Measurements from ENCODE around the gene DMD.

The DMD gene

DNA sequence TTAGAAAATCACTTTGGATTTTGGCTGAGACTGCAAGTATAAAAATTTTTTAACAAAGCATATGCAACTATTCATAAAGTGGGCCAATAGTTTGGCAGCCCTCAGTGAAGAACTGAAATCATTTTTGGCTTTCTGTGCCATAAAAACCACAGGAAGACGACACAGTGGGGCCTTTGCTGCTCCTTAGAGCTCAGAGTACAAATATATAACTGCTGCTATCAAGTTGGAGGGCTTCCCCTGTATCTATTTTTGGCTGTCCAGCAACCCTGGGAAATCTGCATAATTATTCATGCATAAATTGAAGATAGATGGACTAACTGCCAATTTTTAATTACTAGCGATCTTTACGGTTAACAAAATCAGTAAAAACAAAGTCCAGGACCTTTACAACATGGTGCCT lies 2088.0 kb downstream of the DMD start:
- H3K4me1 ChIP-seq (ENCODE audit: control insufficient read depth, insufficient read depth, low read length, poor library complexity, severe bottlenecking): no peaks in the 10 kb centered on the region
- no peaks in the 10 kb centered on the region for H3K9me3 ChIP-seq (ENCODE audit: control insufficient read depth, low read length)
- 100% methylated on average over 1 of the region's 3 CpGs; no CpG with 5 or more reads in 1 of the 2 experiments for WGBS, 2 experiments (ENCODE audit: insufficient coverage in 2 of 2)
- H3K36me3 ChIP-seq (ENCODE audit: control insufficient read depth, insufficient read depth, low read length): no peaks in the 10 kb centered on the region
- H3K4me3 ChIP-seq (ENCODE audit: extremely low read depth, insufficient read depth, low read length, poor library complexity, severe bottlenecking): no peak overlapping the region
- no peak overlapping the region for H3K27ac ChIP-seq (ENCODE audit: low read depth, low read length, severe bottlenecking)

DNA sequence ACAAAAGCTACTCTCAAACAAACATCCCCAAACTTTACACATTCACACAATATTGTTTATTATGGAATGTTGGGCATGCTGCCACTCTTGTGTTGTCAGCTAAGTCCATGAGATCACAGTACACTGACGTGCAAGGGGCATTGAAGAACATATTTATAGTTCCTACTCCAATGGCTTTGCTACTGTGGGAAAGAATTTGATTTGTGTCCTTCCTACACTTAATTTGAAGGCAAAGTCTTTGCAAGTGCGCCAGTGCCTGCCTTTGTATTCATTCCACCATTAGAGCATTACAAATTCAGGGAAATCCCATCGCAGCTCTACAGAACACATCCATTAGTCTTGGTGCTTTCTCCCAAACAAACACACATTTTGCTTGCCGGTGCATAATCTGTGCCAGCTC lies 2094.1 kb downstream of the DMD start:
- 100% methylated on average over 1 of the region's 4 CpGs; no CpG with 5 or more reads in 1 of the 2 experiments for WGBS, 2 experiments (ENCODE audit: insufficient coverage in 2 of 2)
- Histone ChIP-seq H3K9me3 (ENCODE audit: control insufficient read depth, low read length) (no peaks in the 10 kb centered on the region), H3K36me3 (ENCODE audit: control insufficient read depth, insufficient read depth, low read length) (no peaks in the 10 kb centered on the region), H3K4me1 (ENCODE audit: control insufficient read depth, insufficient read depth, low read length, poor library complexity, severe bottlenecking) (no peaks in the 10 kb centered on the region), H3K27ac (ENCODE audit: low read depth, low read length, severe bottlenecking) (no peak overlapping the region), H3K4me3 (ENCODE audit: extremely low read depth, insufficient read depth, low read length, poor library complexity, severe bottlenecking) (no peak overlapping the region)

DNA sequence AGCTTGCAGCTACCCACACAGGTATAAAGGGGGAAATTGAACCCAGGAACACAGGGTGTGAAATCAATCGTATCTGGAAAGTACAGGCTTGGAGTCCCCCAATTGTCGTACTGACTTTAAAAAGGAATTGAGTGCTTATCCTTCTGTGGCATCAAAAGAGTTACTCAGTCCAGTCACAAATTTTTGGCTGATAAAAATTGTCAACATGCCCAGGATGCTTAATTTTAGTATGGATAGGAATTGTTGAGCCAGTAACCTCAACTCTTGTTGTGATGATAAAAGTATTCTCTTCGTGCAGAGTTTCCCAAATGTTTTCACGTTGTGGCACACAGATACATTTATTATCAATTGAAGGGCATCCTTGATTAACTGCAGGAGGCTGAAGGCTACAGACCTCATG lies 2096.0 kb downstream of the DMD start:
- WGBS, 2 experiments (ENCODE audit: insufficient coverage in 2 of 2): 100% methylated on average over 2 of the region's 4 CpGs; no CpG with 5 or more reads in 1 of the 2 experiments

DNA sequence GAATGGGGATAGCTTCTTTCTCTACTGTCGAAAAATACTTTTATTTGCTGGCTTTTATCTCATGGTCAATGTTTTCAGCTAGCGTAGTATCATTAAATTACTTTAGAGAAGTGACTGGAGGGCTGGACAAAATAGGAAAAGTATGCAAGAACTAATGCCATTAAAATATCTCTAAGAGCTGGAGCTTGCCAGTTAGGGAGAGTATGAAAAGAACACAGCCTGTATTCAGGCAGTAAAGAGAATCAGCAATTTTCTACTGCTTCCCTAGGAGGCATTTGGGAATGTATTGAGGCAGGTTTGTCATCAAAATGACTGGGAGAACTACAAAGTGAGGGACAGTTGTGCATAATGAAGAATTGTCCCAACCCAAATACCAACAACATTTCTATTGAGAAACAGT lies 2096.5 kb downstream of the DMD start:
- H3K27ac ChIP-seq (ENCODE audit: low read depth, low read length, severe bottlenecking): no peak overlapping the region
- H3K36me3 ChIP-seq (ENCODE audit: control insufficient read depth, insufficient read depth, low read length): no peaks in the 10 kb centered on the region
- H3K4me1 ChIP-seq (ENCODE audit: control insufficient read depth, insufficient read depth, low read length, poor library complexity, severe bottlenecking): no peaks in the 10 kb centered on the region
- H3K9me3 ChIP-seq (ENCODE audit: control insufficient read depth, low read length): no peaks in the 10 kb centered on the region
- no CpG with 5 or more reads among the region's 2 CpGs for WGBS, 2 experiments (ENCODE audit: insufficient coverage in 2 of 2)
- H3K4me3 ChIP-seq (ENCODE audit: extremely low read depth, insufficient read depth, low read length, poor library complexity, severe bottlenecking): no peak overlapping the region

More for the DNA sequence above, 2096.0 kb downstream of the DMD start:
- H3K9me3 ChIP-seq (ENCODE audit: control insufficient read depth, low read length): no peaks in the 10 kb centered on the region
- no peak overlapping the region for H3K4me3 ChIP-seq (ENCODE audit: extremely low read depth, insufficient read depth, low read length, poor library complexity, severe bottlenecking)
- no peaks in the 10 kb centered on the region for H3K36me3 ChIP-seq (ENCODE audit: control insufficient read depth, insufficient read depth, low read length)
- no peak overlapping the region for H3K27ac ChIP-seq (ENCODE audit: low read depth, low read length, severe bottlenecking)
- H3K4me1 ChIP-seq (ENCODE audit: control insufficient read depth, insufficient read depth, low read length, poor library complexity, severe bottlenecking): no peaks in the 10 kb centered on the region

DNA sequence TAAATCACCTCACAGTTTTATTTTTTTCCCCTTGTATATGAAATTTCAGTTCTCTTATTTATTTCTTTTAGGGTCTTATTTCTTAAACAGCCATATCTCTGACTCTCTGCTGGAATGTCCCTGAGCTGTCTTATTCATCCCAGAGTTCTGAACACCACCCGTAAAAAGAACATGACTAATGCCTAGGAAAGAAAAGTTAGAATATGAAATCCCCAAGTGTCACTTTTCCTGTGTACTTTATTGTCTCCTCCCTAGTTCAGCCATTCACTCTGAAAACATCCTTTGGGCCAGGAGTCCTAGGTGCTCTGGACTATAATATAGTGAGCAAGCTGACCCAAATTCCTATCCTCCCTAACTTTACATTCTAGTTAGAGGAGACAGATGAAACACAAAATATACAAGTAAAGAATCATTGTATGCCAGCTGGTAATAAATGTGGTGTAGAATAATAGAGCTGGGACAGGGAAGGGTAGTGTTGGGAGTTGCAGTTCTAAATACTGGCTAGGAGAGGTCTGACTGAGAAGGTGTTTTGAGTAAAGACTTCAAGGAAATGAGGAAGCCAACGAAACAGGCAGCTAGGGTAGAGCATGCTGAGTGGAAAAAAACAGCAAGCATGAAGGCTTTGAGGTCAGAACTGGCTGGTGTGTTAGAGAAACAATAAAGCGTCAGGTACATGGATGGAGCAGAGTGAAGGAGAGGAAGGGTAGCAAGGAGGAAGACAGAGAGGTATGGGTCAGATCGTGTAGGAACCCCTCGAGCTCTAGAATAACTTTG lies 2098.9 kb downstream of the DMD start:
- H3K27ac ChIP-seq (ENCODE audit: low read depth, low read length, severe bottlenecking): no peak overlapping the region
- WGBS, 2 experiments (ENCODE audit: insufficient coverage in 2 of 2): 85% methylated on average over 2 to 3 of the region's 5 CpGs

DNA sequence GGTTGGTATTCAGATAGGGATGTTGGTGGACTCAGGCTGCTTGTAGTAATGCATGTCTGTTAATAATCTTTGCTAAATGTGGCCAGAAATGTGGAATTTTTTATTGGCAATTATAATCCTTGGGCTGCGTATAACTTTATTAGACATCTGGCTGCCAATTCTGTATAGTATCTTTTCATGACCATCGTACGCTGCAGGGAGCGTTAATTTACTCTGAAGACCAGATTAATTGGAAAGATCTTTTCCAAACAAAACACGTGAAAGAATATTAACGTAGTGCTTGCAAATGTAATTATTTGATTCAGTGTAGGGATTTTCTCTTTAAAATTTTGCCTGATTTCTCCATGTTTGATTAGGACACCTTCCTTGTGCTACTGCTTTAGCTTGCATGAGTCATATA lies 2100.7 kb downstream of the DMD start:
- H3K4me1 ChIP-seq (ENCODE audit: control insufficient read depth, insufficient read depth, low read length, poor library complexity, severe bottlenecking): no peaks in the 10 kb centered on the region
- 100% methylated on average over 1 of the region's 6 CpGs; no CpG with 5 or more reads in 1 of the 2 experiments for WGBS, 2 experiments (ENCODE audit: insufficient coverage in 2 of 2)

More for the DNA sequence above, 2098.9 kb downstream of the DMD start:
- Histone ChIP-seq H3K4me3 (ENCODE audit: extremely low read depth, insufficient read depth, low read length, poor library complexity, severe bottlenecking) (no peak overlapping the region), H3K4me1 (ENCODE audit: control insufficient read depth, insufficient read depth, low read length, poor library complexity, severe bottlenecking) (no peaks in the 10 kb centered on the region), H3K9me3 (ENCODE audit: control insufficient read depth, low read length) (no peaks in the 10 kb centered on the region), H3K36me3 (ENCODE audit: control insufficient read depth, insufficient read depth, low read length) (no peaks in the 10 kb centered on the region)

DNA sequence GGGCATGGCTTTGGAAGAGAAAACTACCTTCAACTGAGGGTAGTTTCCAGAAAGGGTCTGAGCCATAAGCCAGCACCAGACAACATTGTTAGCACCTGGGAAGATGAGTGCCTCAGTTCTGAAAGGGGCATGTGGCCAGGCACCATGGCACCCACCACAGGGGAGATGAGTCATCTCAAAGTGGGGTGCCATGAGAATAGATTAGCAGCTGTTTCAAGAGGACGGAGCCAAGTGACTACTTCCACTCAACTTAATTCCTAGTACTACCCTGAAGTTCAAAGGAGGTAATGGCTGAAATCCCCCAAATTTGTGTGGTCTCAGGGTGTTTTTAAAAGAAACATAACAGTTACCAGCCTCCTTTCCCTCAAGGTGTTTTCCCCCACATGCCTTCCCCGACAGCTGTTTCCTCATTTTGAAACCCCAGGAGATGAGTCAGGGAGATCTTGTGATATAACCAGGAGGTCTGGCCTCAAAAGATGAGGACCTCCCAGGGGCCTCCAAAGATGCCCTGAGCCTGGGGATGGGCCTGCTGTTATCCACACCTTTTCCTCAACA lies 2111.7 kb downstream of the DMD start:
- no peaks in the 10 kb centered on the region for H3K4me1 ChIP-seq (ENCODE audit: control insufficient read depth, insufficient read depth, low read length, poor library complexity, severe bottlenecking)
- no peaks in the 10 kb centered on the region for H3K9me3 ChIP-seq (ENCODE audit: control insufficient read depth, low read length)
- H3K27ac ChIP-seq (ENCODE audit: low read depth, low read length, severe bottlenecking): no peak overlapping the region
- H3K4me3 ChIP-seq (ENCODE audit: extremely low read depth, insufficient read depth, low read length, poor library complexity, severe bottlenecking): no peak overlapping the region
- no CpG with 5 or more reads among the region's 2 CpGs for WGBS, 2 experiments (ENCODE audit: insufficient coverage in 2 of 2)
- H3K36me3 ChIP-seq (ENCODE audit: control insufficient read depth, insufficient read depth, low read length): no peaks in the 10 kb centered on the region

More for the DNA sequence above, 2100.7 kb downstream of the DMD start:
- H3K9me3 ChIP-seq (ENCODE audit: control insufficient read depth, low read length): no peaks in the 10 kb centered on the region
- H3K36me3 ChIP-seq (ENCODE audit: control insufficient read depth, insufficient read depth, low read length): no peaks in the 10 kb centered on the region
- no peak overlapping the region for H3K27ac ChIP-seq (ENCODE audit: low read depth, low read length, severe bottlenecking)
- H3K4me3 ChIP-seq (ENCODE audit: extremely low read depth, insufficient read depth, low read length, poor library complexity, severe bottlenecking): no peak overlapping the region

DNA sequence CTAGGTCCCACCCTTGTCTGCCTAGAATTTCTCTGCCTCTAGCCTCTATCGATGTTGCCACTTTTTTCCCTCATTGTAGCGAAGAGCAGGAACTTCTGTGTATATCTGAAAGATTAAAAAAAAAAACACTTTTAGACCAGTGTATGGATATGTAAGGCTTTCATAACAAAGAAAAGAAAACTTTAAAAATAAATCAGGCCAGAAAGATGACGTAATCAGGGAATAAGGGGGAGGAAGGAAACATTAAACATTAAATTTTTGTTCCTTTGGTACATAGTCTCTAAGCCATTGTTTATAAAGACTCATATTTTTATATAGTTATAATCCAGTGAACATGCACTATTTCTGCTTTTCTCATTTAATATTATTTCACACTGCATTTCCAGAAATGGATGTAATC lies 2113.3 kb downstream of the DMD start:
- no CpG with 5 or more reads among the region's 3 CpGs for WGBS, 2 experiments (ENCODE audit: insufficient coverage in 2 of 2)
- H3K4me1 ChIP-seq (ENCODE audit: control insufficient read depth, insufficient read depth, low read length, poor library complexity, severe bottlenecking): no peaks in the 10 kb centered on the region
- no peaks in the 10 kb centered on the region for H3K36me3 ChIP-seq (ENCODE audit: control insufficient read depth, insufficient read depth, low read length)
- no peak overlapping the region for H3K4me3 ChIP-seq (ENCODE audit: extremely low read depth, insufficient read depth, low read length, poor library complexity, severe bottlenecking)
- H3K27ac ChIP-seq (ENCODE audit: low read depth, low read length, severe bottlenecking): no peak overlapping the region
- no peaks in the 10 kb centered on the region for H3K9me3 ChIP-seq (ENCODE audit: control insufficient read depth, low read length)

DNA sequence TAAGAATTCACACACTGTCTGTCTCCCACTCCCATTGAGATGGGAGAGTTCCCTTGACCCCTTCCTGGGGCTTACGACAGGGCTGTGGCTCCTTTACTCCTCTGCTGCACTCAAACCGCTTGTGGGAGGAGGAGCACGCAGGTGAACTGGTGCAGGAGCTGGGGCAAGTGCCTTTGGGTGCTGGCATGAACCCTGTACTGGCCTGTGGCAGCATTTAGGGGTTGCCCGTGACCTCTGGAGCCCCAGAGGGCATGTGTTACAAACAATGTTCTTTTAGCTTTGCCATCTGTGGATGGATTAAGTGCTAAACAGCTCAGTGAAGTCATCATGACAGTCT lies 2117.7 kb downstream of the DMD start:
- 83 to 100% methylated on average over 1 of the region's 4 CpGs for WGBS, 2 experiments (ENCODE audit: insufficient coverage in 2 of 2)
- no peaks in the 10 kb centered on the region for H3K4me1 ChIP-seq (ENCODE audit: control insufficient read depth, insufficient read depth, low read length, poor library complexity, severe bottlenecking)
- no peak overlapping the region for H3K4me3 ChIP-seq (ENCODE audit: extremely low read depth, insufficient read depth, low read length, poor library complexity, severe bottlenecking)
- H3K36me3 ChIP-seq (ENCODE audit: control insufficient read depth, insufficient read depth, low read length): no peaks in the 10 kb centered on the region
- no peak overlapping the region for H3K27ac ChIP-seq (ENCODE audit: low read depth, low read length, severe bottlenecking)
- H3K9me3 ChIP-seq (ENCODE audit: control insufficient read depth, low read length): no peaks in the 10 kb centered on the region

DNA sequence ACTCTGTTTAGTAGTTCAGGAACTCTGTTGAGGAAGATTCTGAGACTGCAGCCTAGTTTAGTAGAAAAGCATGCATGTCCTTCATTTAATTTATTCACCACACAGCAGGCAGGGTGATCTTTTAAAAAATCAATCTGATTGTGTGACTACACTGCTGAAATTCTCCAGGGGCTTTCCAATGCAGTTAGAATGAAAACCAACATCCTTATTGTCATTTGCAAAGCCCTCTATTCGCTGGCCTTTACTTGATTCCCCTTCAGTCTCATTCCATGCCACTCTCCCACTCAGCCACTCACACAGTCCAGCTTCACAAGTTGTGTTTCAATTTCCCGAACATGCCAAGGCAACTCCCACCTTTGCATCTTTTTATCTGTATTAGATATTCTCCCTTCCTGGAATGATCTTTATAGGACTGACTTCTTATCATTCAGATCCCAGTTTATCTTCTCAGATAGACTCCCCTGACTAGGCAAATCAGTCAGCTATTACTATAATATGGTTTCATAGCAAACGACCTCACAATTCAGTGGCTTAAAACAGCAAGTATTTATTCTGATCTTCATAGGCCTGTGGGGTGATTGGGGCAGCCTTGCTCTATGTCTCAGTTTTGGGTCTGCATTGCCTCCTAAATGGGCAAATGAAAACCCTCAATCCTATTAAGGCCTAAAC lies 2118.2 kb downstream of the DMD start:
- Histone ChIP-seq H3K4me1 (ENCODE audit: control insufficient read depth, insufficient read depth, low read length, poor library complexity, severe bottlenecking) (no peaks in the 10 kb centered on the region), H3K9me3 (ENCODE audit: control insufficient read depth, low read length) (no peaks in the 10 kb centered on the region), H3K4me3 (ENCODE audit: extremely low read depth, insufficient read depth, low read length, poor library complexity, severe bottlenecking) (no peak overlapping the region), H3K36me3 (ENCODE audit: control insufficient read depth, insufficient read depth, low read length) (no peaks in the 10 kb centered on the region), H3K27ac (ENCODE audit: low read depth, low read length, severe bottlenecking) (no peak overlapping the region)
- 67 to 88% methylated on average over 1 of the region's 3 CpGs for WGBS, 2 experiments (ENCODE audit: insufficient coverage in 2 of 2)

DNA sequence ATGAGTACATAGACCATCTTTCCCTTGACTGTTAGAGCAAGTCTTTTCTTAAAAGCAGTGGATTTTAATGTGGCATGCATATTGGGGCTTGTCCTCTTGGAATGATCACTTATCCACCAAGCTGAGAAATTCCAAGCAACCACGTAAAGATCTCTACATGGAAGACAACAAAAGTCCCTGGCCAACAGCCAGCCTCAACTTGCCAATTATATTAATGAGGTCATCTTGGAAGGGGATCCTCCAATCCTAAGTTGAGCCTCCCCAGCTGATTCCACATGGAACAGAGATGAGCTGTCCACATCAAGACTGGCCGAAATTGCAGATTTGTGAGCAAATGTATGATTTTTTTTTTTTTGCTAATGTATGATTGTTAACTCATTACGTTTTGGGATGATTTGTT lies 2118.9 kb downstream of the DMD start:
- no peak overlapping the region for H3K27ac ChIP-seq (ENCODE audit: low read depth, low read length, severe bottlenecking)
- WGBS, 2 experiments (ENCODE audit: insufficient coverage in 2 of 2): no CpG with 5 or more reads among the region's 3 CpGs
- no peaks in the 10 kb centered on the region for H3K9me3 ChIP-seq (ENCODE audit: control insufficient read depth, low read length)
- no peak overlapping the region for H3K4me3 ChIP-seq (ENCODE audit: extremely low read depth, insufficient read depth, low read length, poor library complexity, severe bottlenecking)
- no peaks in the 10 kb centered on the region for H3K36me3 ChIP-seq (ENCODE audit: control insufficient read depth, insufficient read depth, low read length)
- H3K4me1 ChIP-seq (ENCODE audit: control insufficient read depth, insufficient read depth, low read length, poor library complexity, severe bottlenecking): no peaks in the 10 kb centered on the region

Data from mesodermal cell (in vitro differentiated cells).